IMR-90 (cell line): ENCODE data around the gene ZNF48. TPM values are rescaled to one million over a fixed set of nuclear protein-coding genes. Genes with fewer than 3 reads are reported as not detected.

ENCODE experiments used
- ATAC-seq: fragments of 200-7000 bp; cut with Tn5 transposase; 2 replicates; pipeline ENCODE4 v1.9.1; 2020; ENCODE audit warnings: low read depth, mild to moderate bottlenecking, moderate library complexity
- BruUV-seq: library from RNA; stranded (reverse); fragments of 400-500 nt; replicated peaks from 2 replicates; lab custom pipeline; 2021; lab: Mats Ljungman, UMichigan
- CTCF ChIA-PET: fragments of 300-600 bp; formaldehyde crosslinking; extraction: SDS; loops from one replicate; lab custom pipeline; 2021; ENCODE audit warnings: antibody characterized with exemption; lab: Yijun Ruan, JAX
- POLR2A ChIA-PET: fragments of 300-600 bp; sonication (Branson Sonifier 250); formaldehyde crosslinking; loops from one replicate; lab custom pipeline; 2022; ENCODE audit warnings: antibody characterized with exemption; ENCODE audit not compliant: unreplicated experiment; lab: Charles Lee
- DNase-seq: peaks from one replicate; pipeline ENCODE4 v3.0.0; 2013
- H2AFZ ChIP-seq: replicated peaks from 2 replicates; pipeline ENCODE3; 2013; ENCODE audit warnings: low read length, mild to moderate bottlenecking; ENCODE audit not compliant: poor library complexity
- H2AK5ac ChIP-seq: 2 replicates; pipeline ENCODE4 v1.6.1; 2013; ENCODE audit warnings: low read depth, low read length, inconsistent platforms
- H2AK9ac ChIP-seq: replicated peaks from 2 replicates; pipeline ENCODE3; 2013; ENCODE audit warnings: mild to moderate bottlenecking, low read depth, low read length, moderate library complexity; ENCODE audit not compliant: poor library complexity
- H2BK120ac ChIP-seq: 2 replicates; pipeline ENCODE4 v1.6.1; 2013; ENCODE audit warnings: low read depth, low read length, inconsistent platforms
- H2BK15ac ChIP-seq: 3 replicates; pipeline ENCODE4 v1.6.1; 2013; ENCODE audit warnings: low read depth, low read length, inconsistent platforms
- H2BK20ac ChIP-seq: 2 replicates; pipeline ENCODE4 v1.6.1; 2013; ENCODE audit warnings: low read depth, mild to moderate bottlenecking, inconsistent platforms, low read length, moderate library complexity
- H2BK5ac ChIP-seq: 2 replicates; pipeline ENCODE4 v1.6.1; 2013; ENCODE audit warnings: mild to moderate bottlenecking, low read depth, low read length, inconsistent platforms; ENCODE audit not compliant: poor library complexity, severe bottlenecking
- H3K14ac ChIP-seq: replicated peaks from 2 replicates; pipeline ENCODE4 v1.6.1; 2013; ENCODE audit warnings: low read depth, low read length, inconsistent platforms
- H3K18ac ChIP-seq: 2 replicates; pipeline ENCODE4 v1.6.1; 2013; ENCODE audit warnings: low read depth, low read length, control low read depth
- H3K23ac ChIP-seq: 2 replicates; pipeline ENCODE4 v1.6.1; 2013; ENCODE audit warnings: low read depth, low read length, inconsistent platforms
- H3K27ac ChIP-seq: 2 replicates; pipeline ENCODE4 v1.5.1; 2013; ENCODE audit warnings: mild to moderate bottlenecking, control low read depth, low read length; ENCODE audit not compliant: insufficient read depth
- H3K27me3 ChIP-seq: 2 replicates; pipeline ENCODE4 v1.6.1; 2013; ENCODE audit warnings: low read length; ENCODE audit not compliant: control insufficient read depth, insufficient read depth
- H3K36me3 ChIP-seq: 2 replicates; pipeline ENCODE4 v1.6.1; 2013; ENCODE audit warnings: low read length, mixed read lengths; ENCODE audit not compliant: control insufficient read depth, insufficient read depth
- H3K4ac ChIP-seq: 2 replicates; pipeline ENCODE4 v1.6.1; 2013; ENCODE audit warnings: low read depth, low read length, inconsistent platforms
- H3K4me1 ChIP-seq: 2 replicates; pipeline ENCODE4 v1.6.1; 2013; ENCODE audit warnings: low read length, mixed read lengths; ENCODE audit not compliant: control insufficient read depth, insufficient read depth
- H3K4me2 ChIP-seq: 2 replicates; pipeline ENCODE4 v1.6.1; 2013; ENCODE audit warnings: low read depth, mild to moderate bottlenecking, control low read depth, low read length, moderate library complexity
- H3K4me3 ChIP-seq: 2 replicates; pipeline ENCODE4 v1.5.1; 2013; ENCODE audit warnings: low read depth, mild to moderate bottlenecking, control low read depth, low read length, moderate library complexity; ENCODE audit not compliant: insufficient read depth
- H3K56ac ChIP-seq: 2 replicates; pipeline ENCODE4 v1.6.1; 2013; ENCODE audit warnings: low read length, inconsistent platforms; ENCODE audit not compliant: insufficient read depth; ENCODE audit errors: extremely low read depth
- H3K79me1 ChIP-seq, 2 experiments: 2 replicates each; pipeline ENCODE4 v1.6.1; 2013; ENCODE audit warnings: low read length in 2 of 2, inconsistent platforms in 1 of 2, low read depth in 1 of 2
- H3K9ac ChIP-seq: 2 replicates; pipeline ENCODE4 v1.6.1; 2013; ENCODE audit warnings: low read depth, low read length, control low read depth
- H3K9me1 ChIP-seq: 2 replicates; pipeline ENCODE4 v1.6.1; 2013; ENCODE audit warnings: low read length, inconsistent platforms; ENCODE audit not compliant: insufficient read depth
- H3K9me3 ChIP-seq: 2 replicates; pipeline ENCODE4 v1.6.1; 2013; ENCODE audit warnings: low read length; ENCODE audit not compliant: control insufficient read depth, insufficient read depth
- H4K20me1 ChIP-seq: 2 replicates; pipeline ENCODE4 v1.6.1; 2013; ENCODE audit warnings: low read length, inconsistent platforms; ENCODE audit not compliant: insufficient read depth
- H4K5ac ChIP-seq: 2 replicates; pipeline ENCODE4 v1.6.1; 2013; ENCODE audit warnings: mild to moderate bottlenecking, low read depth, low read length, control low read depth
- H4K8ac ChIP-seq, 2 experiments: 2 replicates each; pipeline ENCODE4 v1.6.1; 2013; ENCODE audit warnings: low read depth in 2 of 2, low read length in 2 of 2, control low read depth in 1 of 2, inconsistent platforms in 1 of 2
- H4K91ac ChIP-seq: 2 replicates; pipeline ENCODE4 v1.6.1; 2013; ENCODE audit warnings: low read depth, low read length, inconsistent platforms; ENCODE audit not compliant: insufficient read depth
- BHLHE40 ChIP-seq: fragments of 150-350 bp; IDR thresholded peaks from 2 replicates; pipeline ENCODE4 v1.6.1; 2016; ENCODE audit warnings: mild to moderate bottlenecking, low read depth, low read length
- CTCF ChIP-seq: conservative IDR thresholded peaks from 2 replicates; pipeline ENCODE4 v1.5.1; 2012; ENCODE audit warnings: mild to moderate bottlenecking, low read depth, low read length, improper control_type of control experiment
- whole genome bisulfite sequencing, 2 experiments: methylation state at CpG; one replicate each; pipeline versions ENCODE4 v1.1.5 to v1.1.7; 2013; ENCODE audit warnings: missing lambda C conversion rate in 2 of 2; ENCODE audit not compliant: insufficient read length in 1 of 2; ENCODE audit errors: extremely low coverage in 2 of 2; 5-methylcytosine and 5-hydroxymethylcytosine counted together
- dilution Hi-C: fragments of 300-500 bp; cut with HindIII; formaldehyde crosslinking; loops from one replicate; pipeline ENCODE4 v1.14.3; 2018; ENCODE audit warnings: low sequenced_read_pairs; ENCODE audit not compliant: unreplicated experiment
- in situ Hi-C: fragments of 300-500 bp; cut with MboI; formaldehyde crosslinking; loops from 3 replicates; pipeline ENCODE4 v1.14.3; 2019; ENCODE audit warnings: low sequenced_read_pairs, inconsistent platforms, mixed read lengths
- intact Hi-C: fragments of 100-400 bp; cut with micrococcal nuclease; formaldehyde crosslinking; loops from 2 replicates; pipeline ENCODE4 v1.10.0; 2022
- polyA plus RNA-seq, 3 experiments: library from polyadenylated mRNA; depleted of rRNA; stranded (reverse); fragments of >200 nt; gene quantifications; 2 replicates each; pipeline ENCODE4 v1.2.3, GENCODE V29; 2012; ENCODE audit warnings: low replicate concordance in 1 of 3
- total RNA-seq: library from RNA; depleted of rRNA; stranded (reverse); fragments of >200 nt; gene quantifications from 2 replicates; pipeline ENCODE4 v1.2.3, GENCODE V29; 2012

Gene ZNF48
- total and polyA plus RNA-seq, 2 of the 4 experiments (the other 2 are of a cell fraction), result 5.8 to 6.6 TPM

GRCh38 chr16:30352488-30353401 is 42.5 kb upstream of the ZNF48 start:
- H2BK20ac ChIP-seq, result no peak overlapping the region
- H3K79me1 ChIP-seq, result peaks cover 0 to 72% of the 10 kb centered on the region in 2 experiments; a peak in 3 of 4 replicates
- DNase-seq (no peak), ATAC-seq (no peak)
- dilution Hi-C loops (no loop called here), intact Hi-C loops (no loop called here), in situ Hi-C loops (no loop called here)
- 0 out of 2 replicates have a peak, but pooled peaks have one; percentile 8 for TF ChIP-seq CTCF
- TF ChIP-seq BHLHE40, result no peak
- BruUV-seq, result no TSS peak
- peak overlapping the region; percentile 7; the same call in 1 of the 2 replicates for H3K27ac ChIP-seq
- no peak overlapping the region for H3K4me2 ChIP-seq
- H4K5ac ChIP-seq, result no peak overlapping the region
- no peak overlapping the region for H2BK5ac ChIP-seq
- no peak overlapping the region for H2AK9ac ChIP-seq
- peaks cover 7% of the 10 kb centered on the region; the same call in 1 of the 2 replicates for H3K4me1 ChIP-seq
- H3K4ac ChIP-seq, result no peak overlapping the region
- no peaks in the 10 kb centered on the region for H3K27me3 ChIP-seq
- H3K14ac ChIP-seq, result 0 out of 2 replicates have a peak overlapping the region, but pooled peaks have one; percentile 12
- ChIA-PET CTCF (no interaction called here), POLR2A (no interaction called here)
- peaks cover 9% of the 10 kb centered on the region for H3K9me1 ChIP-seq
- H4K91ac ChIP-seq, result no peak overlapping the region
- H3K56ac ChIP-seq, result no peak overlapping the region
- H2BK15ac ChIP-seq, result no peak overlapping the region
- H4K8ac ChIP-seq, result no peak overlapping the region
- no peaks in the 10 kb centered on the region for H3K9me3 ChIP-seq
- no peak overlapping the region for H3K4me3 ChIP-seq
- H2BK120ac ChIP-seq, result no peak overlapping the region
- peak overlapping the region; percentile 47; the same call in 1 of the 2 replicates for H2AK5ac ChIP-seq
- peaks cover 37% of the 10 kb centered on the region for H3K36me3 ChIP-seq
- no peak overlapping the region for H3K9ac ChIP-seq
- 80% methylated on average over 1 of the region's 14 CpGs; no CpG with 5 or more reads in 1 of the 2 experiments for WGBS, 2 experiments
- H2AFZ ChIP-seq, result no peak overlapping the region
- H4K20me1 ChIP-seq, result peaks cover 17% of the 10 kb centered on the region; the same call in 1 of the 2 replicates
- no peak overlapping the region for H3K23ac ChIP-seq
- H3K18ac ChIP-seq, result no peak overlapping the region
